OCI-LY1 (cell line): ENCODE data around the gene KCNN3.

Experiments used
- H2AFZ ChIP-seq: fragments of 200-600 bp; sonication (generic), shearing (Covaris generic); 2 replicates; pipeline ENCODE4 v1.6.0; 2014; ENCODE audit warnings: antibody characterized with exemption, mild to moderate bottlenecking, low read length
- H3F3A ChIP-seq: fragments of 200-600 bp; sonication (generic), shearing (Covaris generic); 2 replicates; pipeline ENCODE4 v1.6.0; 2014; ENCODE audit warnings: mild to moderate bottlenecking, antibody characterized with exemption, low read length, moderate library complexity; ENCODE audit not compliant: insufficient read depth
- H3K27ac ChIP-seq: fragments of 200-600 bp; sonication (generic); 2 replicates; pipeline ENCODE4 v1.5.1; 2014; ENCODE audit warnings: low read length, mixed run types, mild to moderate bottlenecking, low read depth; ENCODE audit not compliant: poor library complexity, severe bottlenecking
- H3K27me3 ChIP-seq: fragments of 200-600 bp; sonication (generic); 2 replicates; pipeline ENCODE4 v1.6.0; 2014; ENCODE audit warnings: antibody characterized with exemption, mild to moderate bottlenecking, low read length, moderate library complexity; ENCODE audit not compliant: insufficient read depth
- H3K36me3 ChIP-seq: fragments of 200-600 bp; sonication (generic); 2 replicates; pipeline ENCODE4 v1.6.1; 2014; ENCODE audit warnings: mild to moderate bottlenecking, antibody characterized with exemption, low read length, moderate library complexity, mixed read lengths; ENCODE audit not compliant: insufficient read depth
- H3K4me1 ChIP-seq: fragments of 200-600 bp; sonication (generic); 2 replicates; pipeline ENCODE4 v1.5.1; 2014; ENCODE audit warnings: mild to moderate bottlenecking, low read length, moderate library complexity; ENCODE audit not compliant: insufficient read depth, severe bottlenecking
- H3K4me2 ChIP-seq: fragments of 200-600 bp; sonication (generic), shearing (Covaris generic); 2 replicates; pipeline ENCODE4 v1.6.1; 2014; ENCODE audit warnings: low read length
- H3K4me3 ChIP-seq: fragments of 200-600 bp; sonication (generic); 2 replicates; pipeline ENCODE4 v1.5.1; 2014; ENCODE audit warnings: low read length, low read depth, mild to moderate bottlenecking, mixed read lengths; ENCODE audit not compliant: poor library complexity, severe bottlenecking
- H3K79me2 ChIP-seq: fragments of 200-600 bp; shearing (Covaris generic); 2 replicates; pipeline ENCODE4 v1.6.1; 2016; ENCODE audit warnings: mixed run types, low read length, mixed read lengths; ENCODE audit not compliant: insufficient read depth
- H3K9ac ChIP-seq: fragments of 200-600 bp; sonication (generic), shearing (Covaris generic); 2 replicates; pipeline ENCODE4 v1.6.1; 2014; ENCODE audit warnings: mild to moderate bottlenecking, low read length, mixed read lengths
- H3K9me2 ChIP-seq: fragments of 200-600 bp; sonication (generic), shearing (Covaris generic); 2 replicates; pipeline ENCODE4 v1.6.1; 2014; ENCODE audit warnings: low read depth, mild to moderate bottlenecking, low read length, mixed read lengths
- H3K9me3 ChIP-seq: fragments of 200-600 bp; shearing (Covaris generic); 2 replicates; pipeline ENCODE4 v1.6.1; 2014; ENCODE audit warnings: low read length, mixed read lengths
- H4K20me1 ChIP-seq: fragments of 200-600 bp; sonication (generic), shearing (Covaris generic); 2 replicates; pipeline ENCODE4 v1.6.0; 2016; ENCODE audit warnings: mild to moderate bottlenecking, low read length; ENCODE audit not compliant: insufficient read depth
- CTCF ChIP-seq: fragments of 200-600 bp; sonication (generic), shearing (Covaris generic); IDR thresholded peaks from 2 replicates; pipeline ENCODE4 v1.5.1; 2017; ENCODE audit warnings: mild to moderate bottlenecking, antibody characterized with exemption, low read length, moderate library complexity, mixed read lengths
- EZH2 ChIP-seq: fragments of 200-600 bp; sonication (generic), shearing (Covaris generic); IDR thresholded peaks from 2 replicates; pipeline ENCODE4 v1.8.0; 2017; ENCODE audit warnings: borderline replicate concordance, mixed run types, mild to moderate bottlenecking, antibody characterized with exemption, low read length, moderate library complexity, mixed read lengths

The KCNN3 gene

GRCh38 chr1:154822717-154823116, 47.4 kb downstream of the KCNN3 start:
- Histone ChIP-seq H3K79me2 (no peaks in the 10 kb centered on the region), H3K36me3 (peaks cover 56% of the 10 kb centered on the region), H2AFZ (no peak overlapping the region), H3F3A (no peaks in the 10 kb centered on the region), H3K27ac (no peak overlapping the region), H4K20me1 (no peaks in the 10 kb centered on the region), H3K4me2 (no peak overlapping the region), H3K4me1 (peaks cover 13% of the 10 kb centered on the region), H3K27me3 (no peaks in the 10 kb centered on the region), H3K9ac (no peak overlapping the region), H3K9me2 (no peaks in the 10 kb centered on the region), H3K9me3 (no peaks in the 10 kb centered on the region), H3K4me3 (no peak overlapping the region)
- TF ChIP-seq EZH2 (no peak), CTCF (no peak)

- Histone ChIP-seq H3K9me2 (no peaks in the 10 kb centered on the region), H3K27me3 (no peaks in the 10 kb centered on the region), H3K36me3 (peaks cover 61% of the 10 kb centered on the region), H2AFZ (no peak overlapping the region), H3K4me2 (no peak overlapping the region), H3K4me1 (peaks cover 17% of the 10 kb centered on the region), H3K9me3 (no peaks in the 10 kb centered on the region), H3K79me2 (no peaks in the 10 kb centered on the region), H3K27ac (no peak overlapping the region), H3K9ac (no peak overlapping the region), H4K20me1 (no peaks in the 10 kb centered on the region), H3K4me3 (no peak overlapping the region), H3F3A (no peaks in the 10 kb centered on the region)
- TF ChIP-seq EZH2 (no peak), CTCF (no peak)
Observed at GRCh38 chr1:154822233-154822632, 47.8 kb downstream of the KCNN3 start.

GRCh38 chr1:154821083-154821482, 49.0 kb downstream of the KCNN3 start:
- Histone ChIP-seq H3F3A (no peaks in the 10 kb centered on the region), H3K27ac (no peak overlapping the region), H2AFZ (no peak overlapping the region), H4K20me1 (no peaks in the 10 kb centered on the region), H3K9ac (no peak overlapping the region), H3K4me3 (no peak overlapping the region), H3K9me2 (no peaks in the 10 kb centered on the region), H3K9me3 (no peaks in the 10 kb centered on the region), H3K4me1 (peaks cover 23% of the 10 kb centered on the region), H3K36me3 (peaks cover 72% of the 10 kb centered on the region), H3K79me2 (no peaks in the 10 kb centered on the region), H3K27me3 (no peaks in the 10 kb centered on the region), H3K4me2 (no peak overlapping the region)
- TF ChIP-seq CTCF (no peak), EZH2 (no peak)
